ENCODE results near the gene GAPVD1.
"Not testable (repeated sequence)": the region's sequence is repeated elsewhere in the genome, so short reads cannot be mapped to it uniquely, and the experiment has no call there.

The GAPVD1 gene

GRCh38 chr9:125393426-125393825 is 131.8 kb downstream of the GAPVD1 start:
- Histone ChIP-seq H3K9me3 (no peaks in the 10 kb centered on the region), H3K27me3 (no peaks in the 10 kb centered on the region), H3K27ac (no peak overlapping the region), H3K4me1 (ENCODE audit: control insufficient read depth in 1 of 2, insufficient read depth in 1 of 2, low read depth in 1 of 2, low read length in 1 of 2) (no peaks in the 10 kb centered on the region), H3K4me3 (ENCODE audit: low read depth in 1 of 2, low read length in 1 of 2) (no peak overlapping the region), H3K36me3 (no peaks in the 10 kb centered on the region)
- TF ChIP-seq CTCF (IDR thresholded peaks at IDR 0.05) = no peak

- Histone ChIP-seq H3K4me1 (ENCODE audit: control insufficient read depth in 1 of 2, insufficient read depth in 1 of 2, low read depth in 1 of 2, low read length in 1 of 2) (no peaks in the 10 kb centered on the region), H3K4me3 (ENCODE audit: low read depth in 1 of 2, low read length in 1 of 2) (no peak overlapping the region), H3K36me3 (no peaks in the 10 kb centered on the region), H3K27me3 (no peaks in the 10 kb centered on the region), H3K27ac (no peak overlapping the region), H3K9me3 (no peaks in the 10 kb centered on the region)
- no peak for TF ChIP-seq CTCF (IDR thresholded peaks at IDR 0.05)
Observed at GRCh38 chr9:125396799-125397198, 135.2 kb downstream of the GAPVD1 start.

DNA sequence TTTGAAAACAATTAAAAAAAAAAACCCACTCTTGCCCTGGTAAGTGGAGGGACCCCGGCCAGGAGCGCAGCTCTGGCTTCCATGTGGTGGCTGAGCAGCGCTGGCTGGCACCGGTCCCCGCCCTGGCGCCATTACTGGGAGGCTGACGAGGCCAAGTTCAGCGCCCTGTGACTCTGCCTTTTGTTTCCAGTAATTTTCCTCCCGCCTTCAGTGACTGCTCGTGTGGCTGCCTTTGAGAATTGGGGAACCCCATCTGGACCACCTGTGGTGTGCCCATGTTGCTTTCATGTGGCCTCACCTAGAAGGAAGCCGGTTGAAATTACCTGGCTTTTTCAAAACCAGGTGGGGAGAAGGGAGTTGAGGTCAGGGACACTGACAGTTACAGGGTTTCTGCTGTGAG is 136.1 kb downstream of the GAPVD1 start:
- TF ChIP-seq CTCF (IDR thresholded peaks at IDR 0.05) = no peak
- Histone ChIP-seq H3K27ac (no peak overlapping the region), H3K4me1 (ENCODE audit: control insufficient read depth in 1 of 2, insufficient read depth in 1 of 2, low read depth in 1 of 2, low read length in 1 of 2) (no peaks in the 10 kb centered on the region), H3K36me3 (no peaks in the 10 kb centered on the region), H3K9me3 (no peaks in the 10 kb centered on the region), H3K4me3 (ENCODE audit: low read depth in 1 of 2, low read length in 1 of 2) (no peak overlapping the region), H3K27me3 (no peaks in the 10 kb centered on the region)

GRCh38 chr9:125398243-125398642 is 136.6 kb downstream of the GAPVD1 start:
- Histone ChIP-seq H3K4me1 (ENCODE audit: control insufficient read depth in 1 of 2, insufficient read depth in 1 of 2, low read depth in 1 of 2, low read length in 1 of 2) (no peaks in the 10 kb centered on the region), H3K27me3 (no peaks in the 10 kb centered on the region), H3K36me3 (no peaks in the 10 kb centered on the region), H3K27ac (no peak overlapping the region), H3K9me3 (no peaks in the 10 kb centered on the region), H3K4me3 (ENCODE audit: low read depth in 1 of 2, low read length in 1 of 2) (no peak overlapping the region)
- TF ChIP-seq CTCF (IDR thresholded peaks at IDR 0.05) = no peak

GRCh38 chr9:125399165-125399564 is 137.5 kb downstream of the GAPVD1 start:
- no peak for TF ChIP-seq CTCF (IDR thresholded peaks at IDR 0.05)
- H3K4me1 ChIP-seq (ENCODE audit: control insufficient read depth in 1 of 2, insufficient read depth in 1 of 2, low read depth in 1 of 2, low read length in 1 of 2) = no peaks in the 10 kb centered on the region
- no peak overlapping the region for H3K27ac ChIP-seq
- H3K9me3 ChIP-seq = no peaks in the 10 kb centered on the region
- no peaks in the 10 kb centered on the region for H3K27me3 ChIP-seq
- no peaks in the 10 kb centered on the region for H3K36me3 ChIP-seq
- H3K4me3 ChIP-seq (ENCODE audit: low read depth in 1 of 2, low read length in 1 of 2) = no peak overlapping the region

- Histone ChIP-seq H3K9me3 (no peaks in the 10 kb centered on the region), H3K27ac (no peak overlapping the region), H3K4me1 (ENCODE audit: control insufficient read depth in 1 of 2, insufficient read depth in 1 of 2, low read depth in 1 of 2, low read length in 1 of 2) (no peaks in the 10 kb centered on the region), H3K27me3 (no peaks in the 10 kb centered on the region), H3K36me3 (no peaks in the 10 kb centered on the region), H3K4me3 (ENCODE audit: low read depth in 1 of 2, low read length in 1 of 2) (no peak overlapping the region)
- TF ChIP-seq CTCF (IDR thresholded peaks at IDR 0.05) = no peak
Observed at GRCh38 chr9:125399666-125400065, 138.0 kb downstream of the GAPVD1 start.

DNA sequence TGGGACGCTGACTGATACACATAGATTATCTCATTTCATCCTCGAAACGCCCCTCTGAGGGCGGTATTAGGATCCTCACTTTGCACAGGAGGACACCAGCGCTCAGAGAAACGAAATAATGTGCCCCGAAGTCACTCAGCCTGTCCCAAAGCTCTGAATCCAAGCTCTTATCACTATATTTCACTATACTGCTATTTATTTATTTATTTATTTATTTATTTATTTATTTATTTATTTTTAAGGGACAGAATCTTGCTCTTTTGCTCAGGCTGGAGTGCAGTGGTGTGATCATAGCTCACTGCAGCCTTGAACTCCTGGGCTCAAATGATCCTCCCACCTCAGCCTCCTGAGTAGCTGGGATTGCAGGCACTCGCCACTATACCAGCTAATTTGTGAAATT is 138.6 kb downstream of the GAPVD1 start:
- H3K36me3 ChIP-seq; H3K4me1 ChIP-seq (ENCODE audit: control insufficient read depth in 1 of 2, insufficient read depth in 1 of 2, low read depth in 1 of 2, low read length in 1 of 2); H3K27me3 ChIP-seq; H3K4me3 ChIP-seq (ENCODE audit: low read depth in 1 of 2, low read length in 1 of 2); H3K9me3 ChIP-seq; H3K27ac ChIP-seq: not testable (repeated sequence)

Data from neutrophil (primary cell).